ENCODE results near the gene GP5.

Gene GP5

DNA sequence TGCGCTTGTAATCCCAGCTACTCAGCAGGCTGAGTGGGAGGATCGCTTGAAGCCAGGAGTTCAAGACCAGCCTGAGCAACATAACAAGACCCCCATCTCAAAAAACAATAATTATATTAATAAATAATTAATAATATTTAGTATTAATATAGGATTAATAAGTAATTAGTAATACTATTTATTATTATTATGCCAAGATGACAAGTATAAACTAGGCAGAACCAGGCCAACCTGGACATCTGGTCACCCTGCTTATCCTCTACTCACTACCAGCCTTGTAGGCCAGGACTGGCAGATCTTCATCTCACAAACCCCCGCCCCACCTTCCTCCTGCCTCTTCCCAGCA lies 48.4 kb downstream of the GP5 start:
- Histone ChIP-seq H3K4me2 (ENCODE audit: low read length) (no peak overlapping the region), H3K27ac (ENCODE audit: low read length) (no peak overlapping the region), H3K9me3 (ENCODE audit: insufficient read depth, low read length) (no peaks in the 10 kb centered on the region), H3K27me3 (ENCODE audit: low read depth, low read length) (no peaks in the 10 kb centered on the region), H3K9ac (ENCODE audit: low read length) (no peak overlapping the region), H2AFZ (ENCODE audit: low read depth, low read length) (no peak overlapping the region), H4K20me1 (ENCODE audit: insufficient read depth, low read length) (no peaks in the 10 kb centered on the region), H3K4me1 (ENCODE audit: low read length) (no peaks in the 10 kb centered on the region; the same call in 1 of the 2 replicates), H3K79me2 (ENCODE audit: low read length) (no peaks in the 10 kb centered on the region), H3K4me3 (ENCODE audit: low read length) (no peak overlapping the region), H3K36me3 (replicated peaks; ENCODE audit: low read depth, low read length) (no peaks in the 10 kb centered on the region)
- TF ChIP-seq, protein P1, sequence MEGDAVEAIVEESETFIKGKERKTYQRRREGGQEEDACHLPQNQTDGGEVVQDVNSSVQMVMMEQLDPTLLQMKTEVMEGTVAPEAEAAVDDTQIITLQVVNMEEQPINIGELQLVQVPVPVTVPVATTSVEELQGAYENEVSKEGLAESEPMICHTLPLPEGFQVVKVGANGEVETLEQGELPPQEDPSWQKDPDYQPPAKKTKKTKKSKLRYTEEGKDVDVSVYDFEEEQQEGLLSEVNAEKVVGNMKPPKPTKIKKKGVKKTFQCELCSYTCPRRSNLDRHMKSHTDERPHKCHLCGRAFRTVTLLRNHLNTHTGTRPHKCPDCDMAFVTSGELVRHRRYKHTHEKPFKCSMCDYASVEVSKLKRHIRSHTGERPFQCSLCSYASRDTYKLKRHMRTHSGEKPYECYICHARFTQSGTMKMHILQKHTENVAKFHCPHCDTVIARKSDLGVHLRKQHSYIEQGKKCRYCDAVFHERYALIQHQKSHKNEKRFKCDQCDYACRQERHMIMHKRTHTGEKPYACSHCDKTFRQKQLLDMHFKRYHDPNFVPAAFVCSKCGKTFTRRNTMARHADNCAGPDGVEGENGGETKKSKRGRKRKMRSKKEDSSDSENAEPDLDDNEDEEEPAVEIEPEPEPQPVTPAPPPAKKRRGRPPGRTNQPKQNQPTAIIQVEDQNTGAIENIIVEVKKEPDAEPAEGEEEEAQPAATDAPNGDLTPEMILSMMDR (IDR thresholded peaks at IDR 0.05; ENCODE audit: low read depth, low read length), result no peak
- TF ChIP-seq EZH2phosphoT487 (IDR thresholded peaks at IDR 0.05; ENCODE audit: low read depth), result no peak

DNA sequence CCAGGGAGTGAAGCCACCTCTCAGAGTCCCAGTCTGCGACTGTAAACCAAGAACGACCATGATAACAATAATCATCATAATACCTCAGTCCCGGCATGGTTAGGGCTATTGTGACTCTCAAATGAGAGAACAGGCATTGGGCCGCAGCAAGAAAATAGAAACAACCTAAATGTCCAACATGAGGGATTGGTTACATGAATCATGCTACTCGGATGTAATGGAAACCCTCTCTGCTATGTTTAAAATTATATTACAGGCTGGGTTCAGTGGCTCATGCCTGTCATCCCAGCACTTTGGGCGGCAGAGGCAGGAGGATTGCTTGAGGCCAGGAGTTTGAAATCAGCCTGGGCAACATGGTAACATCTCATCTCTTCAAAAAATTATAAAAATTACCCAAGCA lies 50.7 kb downstream of the GP5 start:
- Histone ChIP-seq H3K9ac (ENCODE audit: low read length) (no peak overlapping the region), H3K27ac (ENCODE audit: low read length) (no peak overlapping the region), H3K9me3 (ENCODE audit: insufficient read depth, low read length) (no peaks in the 10 kb centered on the region), H3K4me3 (ENCODE audit: low read length) (no peak overlapping the region), H3K4me2 (ENCODE audit: low read length) (no peak overlapping the region), H3K79me2 (ENCODE audit: low read length) (no peaks in the 10 kb centered on the region), H4K20me1 (ENCODE audit: insufficient read depth, low read length) (no peaks in the 10 kb centered on the region), H3K27me3 (ENCODE audit: low read depth, low read length) (0 out of 2 replicates have a peak, but pooled peaks cover 6% of the 10 kb centered on the region), H2AFZ (ENCODE audit: low read depth, low read length) (no peak overlapping the region), H3K4me1 (ENCODE audit: low read length) (peaks cover 5% of the 10 kb centered on the region), H3K36me3 (replicated peaks; ENCODE audit: low read depth, low read length) (no peaks in the 10 kb centered on the region)
- TF ChIP-seq, protein P1 (IDR thresholded peaks at IDR 0.05; ENCODE audit: low read depth, low read length), result no peak
- TF ChIP-seq EZH2phosphoT487 (IDR thresholded peaks at IDR 0.05; ENCODE audit: low read depth), result no peak

DNA sequence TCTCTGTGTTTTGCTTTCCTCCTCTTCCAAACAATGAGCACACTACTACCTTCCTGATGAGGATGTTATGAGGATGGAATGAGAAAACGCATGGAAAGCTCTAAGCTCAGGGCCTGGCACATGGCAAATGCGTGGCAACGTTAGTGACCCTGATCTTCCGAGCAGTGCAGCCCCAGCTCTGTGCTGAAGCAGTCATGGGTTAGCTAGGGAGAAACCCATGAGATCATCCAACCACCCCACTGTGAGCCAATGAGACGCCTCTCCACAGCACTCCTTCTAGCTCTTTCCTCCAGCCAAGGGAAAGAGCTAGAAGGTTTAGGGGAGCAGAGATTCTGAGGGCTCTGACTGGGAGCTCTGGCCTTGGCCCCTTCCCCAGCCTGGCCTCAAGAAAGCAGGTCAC lies 52.4 kb downstream of the GP5 start:
- H3K4me3 ChIP-seq (ENCODE audit: low read length), result no peak overlapping the region
- TF ChIP-seq, protein P1 (IDR thresholded peaks at IDR 0.05; ENCODE audit: low read depth, low read length), result no peak
- TF ChIP-seq EZH2phosphoT487 (IDR thresholded peaks at IDR 0.05; ENCODE audit: low read depth), result no peak
- H3K36me3 ChIP-seq (replicated peaks; ENCODE audit: low read depth, low read length), result no peaks in the 10 kb centered on the region
- no peaks in the 10 kb centered on the region for H3K79me2 ChIP-seq (ENCODE audit: low read length)
- no peak overlapping the region for H3K4me2 ChIP-seq (ENCODE audit: low read length)
- no peak overlapping the region for H3K27ac ChIP-seq (ENCODE audit: low read length)
- H3K9me3 ChIP-seq (ENCODE audit: insufficient read depth, low read length), result no peaks in the 10 kb centered on the region
- H3K9ac ChIP-seq (ENCODE audit: low read length), result no peak overlapping the region
- H3K4me1 ChIP-seq (ENCODE audit: low read length), result peaks cover 13% of the 10 kb centered on the region
- no peaks in the 10 kb centered on the region for H4K20me1 ChIP-seq (ENCODE audit: insufficient read depth, low read length)
- H2AFZ ChIP-seq (ENCODE audit: low read depth, low read length), result no peak overlapping the region; the same call in 1 of the 2 replicates
- peaks cover 15% of the 10 kb centered on the region; the same call in 1 of the 2 replicates for H3K27me3 ChIP-seq (ENCODE audit: low read depth, low read length)

DNA sequence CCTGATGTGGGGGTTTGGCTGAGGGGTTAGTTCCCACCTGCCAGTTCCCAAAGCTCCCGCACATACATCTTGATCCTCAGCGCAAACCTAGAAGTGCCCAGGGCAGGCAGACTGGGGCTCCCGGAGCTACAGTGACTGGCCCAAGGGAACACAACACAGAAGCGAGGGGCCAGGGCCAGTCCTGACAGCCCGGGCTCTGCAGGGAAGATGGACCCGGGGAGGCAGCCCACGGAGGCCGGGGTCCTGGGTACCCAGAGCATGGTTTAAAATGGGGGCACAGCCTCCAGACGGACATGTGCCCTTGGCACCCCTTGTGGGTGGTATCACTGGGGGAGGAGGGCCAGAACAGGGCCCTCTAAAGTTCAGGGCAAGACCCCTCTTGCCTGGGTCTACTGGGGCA lies 53.0 kb downstream of the GP5 start:
- Histone ChIP-seq H3K9ac (ENCODE audit: low read length) (no peak overlapping the region), H3K36me3 (replicated peaks; ENCODE audit: low read depth, low read length) (no peaks in the 10 kb centered on the region), H2AFZ (ENCODE audit: low read depth, low read length) (no peak overlapping the region), H3K9me3 (ENCODE audit: insufficient read depth, low read length) (no peaks in the 10 kb centered on the region), H3K27ac (ENCODE audit: low read length) (no peak overlapping the region), H3K4me3 (ENCODE audit: low read length) (no peak overlapping the region), H3K79me2 (ENCODE audit: low read length) (no peaks in the 10 kb centered on the region), H3K27me3 (ENCODE audit: low read depth, low read length) (peaks cover 15% of the 10 kb centered on the region; the same call in 1 of the 2 replicates), H3K4me1 (ENCODE audit: low read length) (peaks cover 13% of the 10 kb centered on the region), H3K4me2 (ENCODE audit: low read length) (no peak overlapping the region), H4K20me1 (ENCODE audit: insufficient read depth, low read length) (no peaks in the 10 kb centered on the region)
- no peak for TF ChIP-seq EZH2phosphoT487 (IDR thresholded peaks at IDR 0.05; ENCODE audit: low read depth)
- TF ChIP-seq, protein P1 (IDR thresholded peaks at IDR 0.05; ENCODE audit: low read depth, low read length), result no peak
